ENCODE measurements around the gene PEX6.
A peak's percentile ranks its signal among the peaks of the same experiment; 100 is the strongest.
"Not testable (repeated sequence)": the region's sequence is repeated elsewhere in the genome, so short reads cannot be mapped to it uniquely, and the experiment has no call there.

PEX6 gene

DNA sequence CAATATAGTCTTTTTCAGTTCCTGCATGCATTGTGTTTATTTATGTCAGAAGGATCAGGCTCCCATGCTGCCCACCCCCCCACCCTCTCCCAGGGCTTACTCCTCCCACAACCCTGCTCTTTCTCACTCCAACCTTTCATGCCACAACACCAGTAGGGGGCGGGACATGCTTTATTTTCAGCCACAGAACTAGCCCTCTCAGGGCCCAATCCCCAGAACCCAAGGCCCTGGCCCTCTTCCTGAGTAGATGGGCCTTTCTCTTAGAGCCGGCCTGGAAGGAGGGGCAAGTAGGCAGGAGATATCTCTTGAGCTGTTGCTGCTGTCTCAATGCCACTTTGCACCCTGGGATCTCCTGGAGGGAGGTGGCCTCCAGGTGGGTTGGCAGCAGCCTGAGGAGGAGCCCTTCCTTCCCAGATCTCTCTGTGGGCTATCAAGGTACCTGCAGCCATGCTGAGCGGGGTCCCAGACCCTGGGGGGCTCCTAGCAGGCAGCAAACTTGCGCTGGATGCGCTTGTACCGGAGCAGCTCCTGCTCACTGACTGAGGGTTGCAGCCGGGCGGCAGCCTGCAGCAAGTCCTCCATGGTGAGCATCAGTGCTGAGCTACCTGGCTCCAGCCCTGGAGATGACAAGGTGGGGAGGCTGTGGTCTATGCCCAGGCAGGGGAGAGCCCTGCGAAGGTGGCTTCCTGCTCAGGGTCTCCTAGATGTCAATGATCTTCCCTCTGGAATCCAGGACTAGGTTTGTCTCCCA lies 15.0 kb downstream of the PEX6 start:
- DNase-seq = peak; percentile 14

DNA sequence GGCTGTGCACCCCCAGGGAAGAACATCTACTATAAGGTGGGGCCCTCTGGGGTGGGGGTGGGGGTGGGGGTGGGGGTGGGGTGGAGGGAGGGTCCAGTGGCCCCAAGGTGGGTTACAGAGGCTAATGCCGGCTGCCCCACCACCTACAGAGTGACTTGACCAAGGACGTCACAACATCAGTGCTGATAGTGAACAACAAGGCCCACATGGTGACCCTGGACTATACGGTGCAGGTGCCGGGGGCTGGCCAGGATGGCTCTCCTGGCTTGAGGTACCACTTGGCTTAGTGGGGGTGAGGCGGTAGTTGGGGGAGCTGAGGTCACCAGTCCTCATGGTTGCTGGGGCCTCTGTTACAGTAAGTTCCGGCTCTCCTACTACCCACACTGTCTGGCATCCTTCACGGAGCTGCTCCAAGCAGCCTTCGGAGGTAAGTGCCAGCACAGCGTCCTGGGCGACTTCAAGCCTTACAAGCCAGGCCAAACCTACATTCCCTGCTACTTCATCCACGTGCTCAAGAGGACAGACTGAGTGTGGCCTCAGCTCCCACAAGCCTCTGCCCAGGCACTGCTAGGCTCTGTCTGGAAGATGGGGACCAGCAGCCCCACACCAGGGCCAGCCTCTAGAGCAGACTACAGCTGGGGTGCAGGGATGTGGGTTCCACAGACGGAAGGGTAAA lies 15.7 kb downstream of the PEX6 start:
- no peak for DNase-seq

DNA sequence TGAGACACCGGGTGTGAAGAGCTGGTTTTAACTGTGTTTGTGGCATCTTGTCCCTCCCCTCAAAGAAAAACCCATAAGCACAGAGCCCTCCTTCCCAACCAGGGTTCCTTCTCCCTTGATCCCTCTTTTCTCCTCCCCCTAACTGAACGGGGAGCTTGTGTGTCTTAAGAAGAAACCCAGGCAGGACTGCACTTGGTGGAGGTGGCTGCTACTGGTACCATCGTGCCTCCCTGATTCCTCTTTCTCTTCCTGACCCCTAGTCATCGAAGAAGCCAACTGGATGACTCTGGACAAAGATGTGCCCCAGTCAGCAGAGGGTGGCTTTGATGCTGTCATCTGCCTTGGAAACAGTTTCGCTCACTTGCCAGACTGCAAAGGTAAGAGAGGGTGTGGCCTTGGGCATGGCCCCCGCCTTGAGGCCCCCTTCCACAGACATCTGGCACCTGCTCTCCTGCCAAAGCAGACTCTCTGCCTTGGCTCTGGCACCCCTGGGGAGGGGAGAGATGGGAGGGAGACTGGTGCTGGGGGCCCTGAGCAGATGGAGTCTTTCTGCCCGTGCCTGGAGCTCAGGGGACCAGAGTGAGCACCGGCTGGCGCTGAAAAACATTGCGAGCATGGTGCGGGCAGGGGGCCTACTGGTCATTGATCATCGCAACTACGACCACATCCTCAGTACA lies 16.3 kb downstream of the PEX6 start:
- no peak for DNase-seq

DNA sequence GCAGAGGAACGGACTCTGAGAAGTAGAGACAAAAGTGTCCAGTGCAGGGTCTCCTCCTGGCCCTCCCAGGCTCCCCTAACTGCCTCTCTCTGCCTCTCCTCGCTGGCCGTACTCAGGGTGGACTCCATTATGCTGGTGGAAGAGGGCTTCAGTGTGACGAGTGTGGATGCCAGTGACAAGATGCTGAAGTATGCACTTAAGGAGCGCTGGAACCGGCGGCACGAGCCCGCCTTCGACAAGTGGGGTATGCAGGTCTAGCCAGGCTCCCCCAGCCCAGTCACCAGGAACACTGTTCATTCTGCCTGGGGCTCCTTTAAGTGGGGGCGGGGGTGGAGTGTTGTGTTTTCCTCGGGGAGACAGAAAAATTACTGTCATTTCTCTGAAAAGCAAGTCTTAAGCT lies 16.9 kb downstream of the PEX6 start:
- no peak for DNase-seq

DNA sequence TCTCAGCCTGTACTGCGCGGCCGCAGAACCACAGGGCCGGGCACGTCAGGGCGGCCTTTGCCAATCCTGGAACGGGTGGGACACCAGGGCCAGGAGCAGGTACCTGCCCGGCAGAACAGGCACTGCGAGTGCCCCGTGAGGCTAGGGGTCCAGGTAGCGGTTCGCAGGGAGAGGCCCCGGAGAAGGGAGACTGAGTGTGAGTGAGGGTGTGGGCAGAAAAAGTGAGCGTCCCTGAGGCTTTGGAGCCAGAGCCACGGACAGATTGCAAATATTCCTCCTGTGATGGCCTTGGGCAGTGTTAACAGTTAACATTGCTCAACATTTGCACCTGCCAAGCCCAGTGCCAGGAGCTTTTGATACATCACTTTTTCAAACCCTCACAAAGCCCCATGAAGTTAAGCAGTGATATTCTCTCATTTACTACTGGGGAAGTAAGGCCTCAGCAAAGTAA lies 17.9 kb downstream of the PEX6 start:
- no peak for DNase-seq

DNA sequence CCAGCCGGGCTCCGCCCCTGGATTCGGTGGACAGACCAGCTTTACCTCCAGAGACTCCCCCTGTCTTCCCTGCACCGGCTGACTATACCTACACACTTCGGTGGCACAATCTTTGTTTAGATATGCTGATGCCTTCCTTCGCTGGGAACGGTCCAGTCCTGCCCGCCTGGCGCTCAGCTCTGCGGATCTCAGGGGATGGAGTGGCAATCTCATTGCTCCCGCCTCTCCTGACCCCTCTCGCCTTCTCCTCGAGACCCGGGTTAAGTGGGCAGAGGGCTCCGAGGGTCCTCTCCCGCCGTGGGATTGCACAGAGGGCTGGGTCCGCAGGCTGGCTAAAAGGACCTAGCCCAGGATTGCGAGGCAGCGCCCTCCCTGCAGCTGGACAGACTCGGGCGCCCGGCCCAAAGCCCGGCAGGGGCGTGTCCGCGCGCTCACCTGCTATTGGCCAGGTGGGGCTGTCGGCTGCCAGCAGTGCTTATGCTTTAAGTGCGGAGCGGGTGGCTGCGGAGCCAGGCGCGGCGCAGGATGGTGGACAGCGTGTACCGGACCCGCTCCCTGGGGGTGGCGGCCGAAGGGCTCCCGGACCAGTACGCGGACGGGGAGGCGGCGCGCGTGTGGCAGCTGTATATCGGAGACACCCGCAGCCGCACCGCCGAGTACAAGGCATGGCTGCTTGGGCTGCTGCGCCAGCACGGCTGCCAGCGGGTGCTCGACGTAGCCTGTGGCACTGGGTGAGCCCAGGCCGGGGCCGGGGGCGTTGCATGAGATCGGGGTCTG lies 18.6 kb downstream of the PEX6 start, which contains the start of gene GNMT:
GNMT (plus strand) TSS at position 512 of the 777 bp plus-strand sequence; CDS start at position 526, 14 bp downstream.
- DNase-seq = peak; percentile 17

DNA sequence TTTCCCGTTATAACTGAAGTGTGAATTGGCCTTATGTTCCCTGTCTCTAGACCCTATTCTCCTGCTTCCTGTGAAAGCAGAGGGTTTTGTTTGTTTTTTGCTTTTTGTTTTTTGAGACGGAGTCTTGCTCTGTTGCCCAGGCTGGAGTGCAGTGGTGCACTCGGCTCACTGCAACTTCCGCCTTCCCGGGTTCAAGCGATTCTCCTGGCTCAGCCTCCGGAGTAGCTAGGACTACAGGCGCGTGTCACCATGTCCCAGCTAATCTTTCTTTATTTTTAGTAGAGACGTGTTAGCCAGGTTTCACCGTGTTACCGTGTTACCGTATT lies 19.1 kb downstream of the PEX6 start:
- DNase-seq = no peak

DNA sequence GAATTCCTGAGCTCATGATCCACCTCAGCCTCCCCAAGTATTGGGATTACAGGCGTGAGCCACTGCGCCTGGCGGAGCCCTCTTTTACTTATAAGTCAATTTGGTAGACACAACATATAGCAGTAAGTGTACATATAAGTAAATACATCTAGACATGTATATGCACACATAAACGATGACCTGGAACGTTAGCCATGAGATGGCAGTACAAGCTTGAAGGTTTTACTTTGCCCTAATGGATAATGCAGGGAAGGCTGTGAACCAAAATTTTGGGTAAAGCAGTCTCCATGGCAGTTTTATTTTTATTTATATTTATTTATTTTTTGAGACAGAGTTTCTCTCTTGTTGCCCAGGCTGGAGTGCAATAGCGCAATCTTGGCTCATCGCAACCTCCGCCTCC lies 20.9 kb downstream of the PEX6 start:
- DNase-seq = no peak

DNA sequence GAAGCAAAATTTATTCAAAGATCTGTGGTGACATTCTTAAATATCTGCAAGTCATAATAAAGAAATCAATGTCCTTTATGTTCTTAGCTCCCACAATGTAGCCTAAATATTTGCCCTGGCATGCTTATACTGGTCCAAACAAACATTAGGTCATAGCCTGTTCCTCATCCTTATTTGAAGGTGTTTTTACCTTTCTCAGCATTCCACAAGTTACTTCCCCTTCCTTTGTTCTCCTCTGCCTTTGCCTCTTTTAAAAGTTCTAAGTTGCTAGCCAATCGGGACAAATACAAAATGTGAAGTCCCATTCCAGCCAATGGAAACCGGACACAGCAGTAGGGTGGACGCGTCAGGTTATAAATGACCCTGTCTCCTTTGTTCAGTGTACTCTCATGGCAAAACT lies 24.6 kb downstream of the PEX6 start:
- DNase-seq = not testable (repeated sequence)

DNA sequence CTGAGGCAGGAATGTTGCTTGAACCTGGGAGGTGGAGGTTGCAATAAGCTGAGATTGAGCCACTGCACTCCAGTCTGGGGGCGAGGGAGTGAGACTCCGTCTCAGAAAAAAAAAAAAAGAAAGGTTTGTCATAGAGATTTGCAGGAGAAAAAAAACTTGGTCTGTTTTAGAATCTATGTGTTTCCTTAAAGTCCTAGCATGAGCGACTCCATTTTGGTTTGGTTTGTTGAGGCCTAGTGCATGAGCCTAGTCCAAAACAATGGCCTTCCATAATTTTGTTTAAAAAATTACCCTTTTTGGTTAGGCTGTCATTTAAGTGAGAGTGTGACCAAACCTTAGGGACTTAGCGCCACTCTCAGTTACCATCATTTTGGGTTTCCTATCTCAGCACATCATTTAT lies 26.6 kb downstream of the PEX6 start:
- no peak for DNase-seq

DNA sequence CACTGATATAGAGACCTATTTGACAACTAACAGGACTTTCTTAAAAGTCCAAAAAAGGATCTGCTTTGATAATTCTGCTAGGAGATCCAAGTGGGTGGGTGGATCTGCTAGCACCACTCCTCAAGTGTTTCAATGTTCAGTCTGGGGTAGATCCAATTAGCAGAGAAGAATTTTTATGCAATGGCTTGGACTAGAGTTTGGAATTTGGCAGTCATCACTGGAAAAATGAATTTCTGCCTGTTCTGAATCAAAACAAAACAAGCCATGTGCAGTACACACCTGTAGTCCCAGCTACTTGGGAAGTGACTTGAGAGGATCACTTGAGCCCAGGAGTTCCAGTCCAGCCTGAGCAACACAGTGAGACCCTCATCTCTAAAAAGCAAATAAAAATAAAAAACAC lies 31.0 kb downstream of the PEX6 start:
- no peak for DNase-seq

DNA sequence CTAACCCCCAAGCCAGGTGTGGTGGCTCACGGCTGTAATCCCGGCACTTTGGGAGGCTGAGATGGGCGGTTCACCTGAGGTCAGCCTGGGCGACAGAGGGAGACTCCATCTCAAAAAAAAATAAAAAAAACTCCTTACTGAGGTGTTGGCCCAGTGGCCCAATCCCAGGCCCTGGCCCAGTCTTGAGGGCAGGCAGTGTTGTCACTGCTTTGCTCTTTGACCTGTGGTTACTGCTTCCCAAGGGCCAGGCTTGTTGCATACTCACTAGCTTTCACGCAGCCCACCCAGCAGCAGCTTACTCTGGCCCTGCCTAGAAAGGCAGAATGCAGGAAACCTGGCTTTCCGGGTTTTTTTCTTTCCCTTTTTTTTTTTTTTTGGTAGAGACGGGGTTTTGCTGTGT lies 36.5 kb downstream of the PEX6 start:
- no peak for DNase-seq

DNA sequence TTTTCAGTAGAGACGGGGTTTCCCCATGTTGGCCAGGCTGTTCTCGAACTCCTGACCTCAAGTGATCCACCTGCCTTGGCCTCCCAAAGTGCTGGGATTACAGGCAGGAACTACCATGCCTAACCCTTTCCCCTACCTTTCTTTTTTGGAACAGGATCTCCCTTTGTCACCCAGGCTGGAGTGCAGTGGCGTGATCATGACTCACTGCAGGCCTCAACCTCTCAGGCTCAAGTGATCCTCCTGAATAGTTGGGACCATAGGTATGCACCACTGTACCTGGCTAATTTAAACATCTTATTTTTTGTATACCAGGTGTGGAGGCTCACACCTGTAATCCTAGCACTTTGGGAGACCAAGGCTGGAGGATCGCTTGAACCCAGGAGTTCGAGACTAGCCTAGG lies 37.6 kb downstream of the PEX6 start:
- DNase-seq = not testable (repeated sequence)

DNA sequence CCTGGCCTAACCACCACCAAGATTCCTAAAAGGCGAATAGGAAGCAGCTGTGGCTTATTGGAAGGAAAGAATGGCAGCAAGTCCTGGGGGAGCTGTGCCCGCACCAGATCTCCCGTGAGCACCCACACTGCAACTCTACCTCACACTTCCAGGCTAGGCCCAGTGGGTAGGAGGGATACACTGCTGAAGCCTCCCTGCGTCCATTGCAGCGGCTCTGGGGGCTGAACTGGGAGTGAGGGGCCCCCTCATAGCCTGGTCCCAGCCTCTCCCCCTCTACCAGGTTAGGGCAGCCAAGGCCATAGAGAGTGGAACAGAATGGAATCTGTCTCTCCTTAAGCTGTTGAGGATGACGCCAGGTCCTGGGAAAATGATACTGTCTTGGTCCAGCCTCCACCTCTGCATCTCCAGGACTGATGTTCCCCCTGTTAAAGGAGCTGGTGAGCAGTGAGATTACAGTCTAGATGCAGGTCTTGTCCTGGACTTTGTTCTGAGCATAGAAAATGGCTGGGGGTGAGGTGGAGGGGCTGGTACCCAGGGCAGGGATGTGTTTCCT lies 38.4 kb downstream of the PEX6 start:
- DNase-seq = no peak

DNA sequence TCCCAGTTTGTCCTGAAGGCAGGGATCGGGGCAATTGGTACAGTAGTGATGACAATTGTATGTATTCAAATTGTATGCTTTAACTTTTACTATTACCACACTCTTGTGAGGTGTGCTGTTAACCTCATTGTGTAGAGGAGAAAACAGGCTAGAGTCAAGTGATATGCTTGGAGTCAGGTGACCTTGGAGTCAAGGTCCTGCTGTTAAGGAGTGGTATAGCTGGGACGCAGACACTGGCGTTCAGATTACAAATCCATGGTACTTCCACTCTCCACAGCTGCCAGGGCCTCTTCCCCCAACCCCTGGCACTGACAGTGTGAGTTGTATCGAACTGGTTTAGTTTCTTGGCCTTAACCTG lies 39.2 kb downstream of the PEX6 start:
- no peak for DNase-seq

DNA sequence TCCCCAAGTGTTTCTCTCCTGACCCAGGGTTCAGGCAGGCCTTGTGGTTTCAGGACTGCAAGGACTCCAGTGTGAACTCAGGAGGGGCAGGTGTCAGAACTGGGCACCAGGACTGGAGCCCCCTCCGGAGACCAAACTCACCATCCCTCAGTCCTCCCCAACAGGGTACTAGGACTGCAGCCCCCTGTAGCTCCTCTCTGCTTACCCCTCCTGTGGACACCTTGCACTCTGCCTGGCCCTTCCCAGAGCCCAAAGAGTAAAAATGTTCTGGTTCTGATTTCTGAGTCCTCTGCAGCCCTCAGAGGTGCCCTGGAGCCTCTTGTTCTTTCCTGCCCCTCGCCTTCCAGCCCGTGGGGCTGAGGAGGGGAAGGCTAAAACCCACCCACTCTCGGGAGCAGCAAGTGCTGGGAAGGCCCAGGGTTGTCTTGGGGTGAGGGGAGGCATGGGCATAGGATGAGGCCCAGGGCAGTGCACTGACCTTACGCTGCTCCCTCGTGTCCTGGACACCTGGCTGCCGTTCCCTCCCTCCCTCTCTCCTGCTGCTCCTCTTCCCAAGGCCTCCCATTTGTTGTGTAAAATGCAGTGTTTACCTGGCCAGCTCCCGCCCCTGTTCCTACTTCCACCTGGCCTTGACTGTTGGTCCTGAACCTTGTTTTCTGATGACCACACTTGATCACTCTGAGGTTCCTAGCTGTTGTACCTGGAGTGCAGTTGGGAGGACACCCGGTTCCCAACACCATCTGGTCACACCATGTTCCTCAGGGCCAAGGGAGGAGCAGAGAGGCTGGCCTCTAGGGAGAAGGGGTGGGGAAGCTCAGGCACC lies 39.8 kb downstream of the PEX6 start:
- no peak for DNase-seq

DNA sequence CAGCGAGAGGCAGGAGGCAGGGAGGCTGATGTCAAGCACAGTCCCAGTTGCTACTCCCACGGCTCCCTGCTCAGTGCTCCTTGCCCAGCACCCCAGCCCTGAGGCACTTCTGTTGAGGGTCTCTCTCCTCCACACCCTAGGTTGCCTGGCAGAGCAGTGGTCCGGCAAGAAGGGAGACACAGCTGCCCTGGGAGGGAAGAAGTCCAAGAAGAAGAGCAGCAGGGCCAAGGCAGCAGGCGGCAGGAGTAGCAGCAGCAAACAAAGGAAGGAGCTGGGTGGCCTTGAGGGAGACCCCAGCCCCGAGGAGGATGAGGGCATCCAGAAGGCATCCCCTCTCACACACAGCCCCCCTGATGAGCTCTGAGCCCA lies 40.6 kb downstream of the PEX6 start:
- DNase-seq = no peak

DNA sequence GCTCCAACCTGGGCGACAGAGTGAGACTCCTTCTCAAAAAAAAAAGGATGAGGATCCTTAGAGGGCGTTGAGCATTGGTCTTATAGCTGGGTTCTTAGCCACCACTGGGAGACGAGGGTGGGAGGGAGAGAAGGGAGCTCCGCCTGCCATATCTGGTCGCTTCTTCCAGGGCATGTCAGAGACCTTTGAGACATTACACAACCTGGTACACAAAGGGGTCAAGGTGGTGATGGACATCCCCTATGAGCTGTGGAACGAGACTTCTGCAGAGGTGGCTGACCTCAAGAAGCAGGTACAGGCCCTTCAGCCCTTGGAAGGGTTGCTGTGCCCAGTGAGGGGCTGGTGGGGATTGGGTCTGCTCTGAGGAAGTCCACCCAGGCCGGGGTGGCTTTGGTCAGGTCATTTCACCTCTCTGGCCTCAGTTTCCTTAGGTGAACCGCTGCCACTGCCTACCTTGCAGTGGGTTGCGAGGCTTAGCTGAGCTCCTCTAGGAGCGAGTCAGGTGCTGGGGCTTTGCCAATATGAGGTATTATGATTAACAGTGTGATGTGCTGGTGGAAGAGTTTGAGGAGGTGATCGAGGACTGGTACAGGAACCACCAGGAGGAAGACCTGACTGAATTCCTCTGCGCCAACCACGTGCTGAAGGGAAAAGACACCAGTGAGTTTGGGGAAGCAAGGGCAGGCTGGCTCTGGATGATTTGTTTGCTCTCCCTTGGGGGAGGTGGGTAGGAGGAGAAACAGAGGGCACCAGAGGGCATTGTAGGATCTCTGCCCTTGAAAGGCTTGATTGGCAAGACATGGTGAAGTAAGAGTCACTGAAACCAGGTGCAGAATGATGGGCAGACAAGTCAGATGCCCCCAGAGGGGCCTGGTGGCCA lies 41.2 kb downstream of the PEX6 start:
- DNase-seq = no peak

DNA sequence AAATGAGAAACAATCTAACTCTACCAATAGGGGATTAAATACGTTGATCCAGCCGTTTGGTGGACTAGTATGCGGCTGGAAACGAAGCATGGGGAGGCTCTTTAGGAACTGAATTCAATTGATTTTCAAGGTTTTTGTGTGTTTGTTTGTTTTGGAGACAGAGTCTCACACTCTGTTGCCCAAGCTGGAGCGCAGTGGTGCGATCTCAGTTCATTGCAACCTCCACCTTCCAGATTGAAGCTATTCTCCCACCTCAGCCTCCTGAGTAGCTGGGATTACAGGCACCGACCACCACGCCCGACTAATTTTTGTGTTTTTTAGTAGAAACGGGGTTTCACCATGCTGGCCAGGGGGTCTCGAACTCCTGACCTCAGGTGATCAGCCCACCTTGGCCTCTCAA lies 42.6 kb downstream of the PEX6 start:
- no peak for DNase-seq

DNA sequence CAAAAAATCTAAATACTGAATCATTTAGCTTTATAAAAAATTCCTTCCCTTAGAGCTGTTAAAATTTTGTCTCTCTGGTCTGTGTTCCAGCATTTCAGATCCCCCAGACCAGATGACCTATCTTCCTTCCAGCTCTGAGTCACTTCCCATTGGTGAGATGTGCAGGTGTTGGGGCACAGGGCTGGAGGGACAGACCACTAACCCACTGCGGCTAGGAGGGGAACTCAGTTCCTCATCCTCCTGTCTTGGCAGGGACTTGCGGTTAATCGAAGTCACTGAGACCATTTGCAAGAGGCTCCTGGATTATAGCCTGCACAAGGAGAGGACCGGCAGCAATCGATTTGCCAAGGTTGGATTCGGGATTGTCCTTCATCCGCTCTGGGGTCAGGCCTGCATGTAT lies 43.7 kb downstream of the PEX6 start:
- no peak for DNase-seq

DNA sequence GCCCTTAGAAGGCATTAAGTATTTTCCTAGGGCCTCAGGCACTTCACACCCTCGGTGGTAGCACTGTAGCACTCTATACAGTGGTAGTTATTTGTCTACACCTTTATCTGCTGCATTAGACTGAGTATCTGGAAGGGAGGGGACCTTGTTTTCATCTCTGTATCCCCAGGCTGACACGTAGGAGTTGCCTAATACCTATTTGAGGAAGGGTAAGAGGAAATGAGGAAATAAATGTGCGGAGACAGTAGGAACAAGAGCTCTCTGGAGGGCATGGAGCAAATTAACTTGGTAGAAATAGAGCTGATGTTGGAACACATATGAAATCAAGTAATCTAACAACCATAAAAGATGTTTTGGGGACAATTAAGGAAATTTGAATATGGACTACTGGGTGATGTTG lies 45.8 kb downstream of the PEX6 start:
- DNase-seq = no peak

All from CD4-positive, alpha-beta T cell treated with Interferon gamma for 1 hour (primary cell).